ENCODE measurements around the gene RNASET2.

The RNASET2 gene

DNA sequence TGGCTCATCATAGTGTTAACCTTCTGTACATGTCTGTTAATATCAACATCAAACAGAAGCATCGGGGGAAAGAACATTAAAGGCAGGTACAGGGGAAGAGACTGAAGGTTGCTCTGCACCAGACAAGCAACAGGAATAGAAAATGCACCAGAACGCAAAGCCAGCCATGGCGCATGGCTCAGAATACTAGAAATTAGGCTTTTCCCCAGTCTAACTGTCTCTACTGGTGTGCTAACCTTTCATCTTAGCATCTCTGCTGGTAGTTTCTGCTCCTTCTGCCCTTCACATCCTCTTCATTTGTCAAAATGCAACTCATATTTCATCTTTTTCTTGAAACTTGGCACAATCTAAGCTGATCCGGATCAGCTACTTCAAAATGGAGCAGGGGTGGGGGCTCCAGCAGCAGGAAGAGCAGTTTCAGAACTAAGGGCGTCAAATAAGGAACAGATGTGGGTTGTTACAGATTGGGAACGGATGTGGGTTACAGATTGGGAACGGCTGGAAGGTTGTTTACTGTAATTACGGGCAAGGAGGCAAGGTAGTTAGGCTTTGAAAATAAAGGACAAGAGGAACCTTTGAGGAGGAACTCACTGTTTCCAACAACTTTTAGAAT, 13.1 kb upstream of the RNASET2 start:
- TF ChIP-seq, protein P1, sequence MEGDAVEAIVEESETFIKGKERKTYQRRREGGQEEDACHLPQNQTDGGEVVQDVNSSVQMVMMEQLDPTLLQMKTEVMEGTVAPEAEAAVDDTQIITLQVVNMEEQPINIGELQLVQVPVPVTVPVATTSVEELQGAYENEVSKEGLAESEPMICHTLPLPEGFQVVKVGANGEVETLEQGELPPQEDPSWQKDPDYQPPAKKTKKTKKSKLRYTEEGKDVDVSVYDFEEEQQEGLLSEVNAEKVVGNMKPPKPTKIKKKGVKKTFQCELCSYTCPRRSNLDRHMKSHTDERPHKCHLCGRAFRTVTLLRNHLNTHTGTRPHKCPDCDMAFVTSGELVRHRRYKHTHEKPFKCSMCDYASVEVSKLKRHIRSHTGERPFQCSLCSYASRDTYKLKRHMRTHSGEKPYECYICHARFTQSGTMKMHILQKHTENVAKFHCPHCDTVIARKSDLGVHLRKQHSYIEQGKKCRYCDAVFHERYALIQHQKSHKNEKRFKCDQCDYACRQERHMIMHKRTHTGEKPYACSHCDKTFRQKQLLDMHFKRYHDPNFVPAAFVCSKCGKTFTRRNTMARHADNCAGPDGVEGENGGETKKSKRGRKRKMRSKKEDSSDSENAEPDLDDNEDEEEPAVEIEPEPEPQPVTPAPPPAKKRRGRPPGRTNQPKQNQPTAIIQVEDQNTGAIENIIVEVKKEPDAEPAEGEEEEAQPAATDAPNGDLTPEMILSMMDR (IDR thresholded peaks at IDR 0.05), result no peak

DNA sequence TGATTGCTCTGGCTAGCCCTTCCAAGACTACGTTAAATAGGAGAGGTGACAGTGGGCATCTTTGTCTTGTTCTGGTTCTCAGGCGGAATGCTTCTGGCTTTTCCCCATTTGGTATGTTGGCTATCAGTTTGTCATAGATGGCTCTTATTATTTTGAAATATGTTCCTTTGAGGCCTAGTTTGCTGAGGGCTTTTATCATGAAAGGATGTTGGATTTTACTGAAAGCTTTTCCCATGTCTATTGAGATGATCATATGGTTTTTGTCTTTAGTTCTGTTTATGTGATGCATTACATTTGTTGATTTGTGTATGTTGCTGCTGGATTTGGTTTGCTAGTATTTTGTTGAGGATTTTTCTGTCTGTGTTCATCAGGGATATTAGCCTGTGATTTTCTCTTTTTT, 9.9 kb upstream of the RNASET2 start:
- TF ChIP-seq, protein P1 (IDR thresholded peaks at IDR 0.05), result no peak

DNA sequence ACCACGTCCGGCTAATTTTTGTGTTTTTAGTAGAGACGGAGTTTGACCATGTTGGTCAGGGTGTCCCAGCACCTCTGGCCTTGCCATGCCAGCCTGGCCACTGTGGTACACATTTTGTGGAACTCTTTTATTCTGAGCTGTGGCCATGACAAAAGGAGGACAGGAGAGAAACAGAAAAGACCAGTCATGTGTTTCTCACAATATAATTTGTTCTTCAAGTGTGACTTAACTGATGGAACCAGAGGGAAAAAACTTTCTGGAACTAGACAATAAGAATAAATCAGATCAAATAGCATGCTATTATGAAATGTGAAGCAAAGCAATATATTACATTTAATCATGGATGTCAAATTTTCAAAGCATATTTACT, 4.2 kb upstream of the RNASET2 start:
- TF ChIP-seq, protein P1 (IDR thresholded peaks at IDR 0.05), result no peak

DNA sequence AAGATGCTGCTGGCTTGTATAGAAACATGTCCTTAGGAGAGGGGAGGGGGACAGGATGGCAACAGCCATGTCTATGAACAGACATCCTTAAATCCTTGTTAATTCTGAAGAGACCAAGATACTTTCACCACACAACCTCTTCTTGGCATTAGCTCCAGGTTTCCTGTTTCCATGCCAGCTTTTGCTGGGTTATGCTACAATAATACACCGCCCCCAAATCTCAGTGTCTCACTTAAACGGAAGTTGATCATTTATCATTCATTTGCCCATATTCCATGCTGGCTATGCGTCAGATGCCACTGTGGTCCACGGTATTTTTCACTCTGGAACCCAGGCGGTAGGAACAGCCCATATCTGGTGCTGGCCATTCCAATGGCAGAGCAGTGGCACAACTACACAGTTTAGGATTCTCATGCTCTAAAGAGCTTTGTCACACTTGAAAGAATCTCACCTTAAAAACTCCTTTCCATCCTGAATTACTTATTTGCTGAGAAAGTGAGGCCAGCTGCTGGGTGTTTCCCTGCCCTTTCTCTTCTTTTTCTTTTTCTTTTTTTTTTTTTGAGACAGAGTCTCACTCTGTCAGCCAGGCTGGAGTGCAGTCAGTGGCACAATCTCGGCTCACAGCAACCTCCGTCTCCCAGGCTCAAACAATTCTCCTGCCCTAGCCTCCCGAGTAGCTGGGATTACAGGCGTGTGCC, 3.7 kb upstream of the RNASET2 start:
- TF ChIP-seq, protein P1 (IDR thresholded peaks at IDR 0.05), result no peak

DNA sequence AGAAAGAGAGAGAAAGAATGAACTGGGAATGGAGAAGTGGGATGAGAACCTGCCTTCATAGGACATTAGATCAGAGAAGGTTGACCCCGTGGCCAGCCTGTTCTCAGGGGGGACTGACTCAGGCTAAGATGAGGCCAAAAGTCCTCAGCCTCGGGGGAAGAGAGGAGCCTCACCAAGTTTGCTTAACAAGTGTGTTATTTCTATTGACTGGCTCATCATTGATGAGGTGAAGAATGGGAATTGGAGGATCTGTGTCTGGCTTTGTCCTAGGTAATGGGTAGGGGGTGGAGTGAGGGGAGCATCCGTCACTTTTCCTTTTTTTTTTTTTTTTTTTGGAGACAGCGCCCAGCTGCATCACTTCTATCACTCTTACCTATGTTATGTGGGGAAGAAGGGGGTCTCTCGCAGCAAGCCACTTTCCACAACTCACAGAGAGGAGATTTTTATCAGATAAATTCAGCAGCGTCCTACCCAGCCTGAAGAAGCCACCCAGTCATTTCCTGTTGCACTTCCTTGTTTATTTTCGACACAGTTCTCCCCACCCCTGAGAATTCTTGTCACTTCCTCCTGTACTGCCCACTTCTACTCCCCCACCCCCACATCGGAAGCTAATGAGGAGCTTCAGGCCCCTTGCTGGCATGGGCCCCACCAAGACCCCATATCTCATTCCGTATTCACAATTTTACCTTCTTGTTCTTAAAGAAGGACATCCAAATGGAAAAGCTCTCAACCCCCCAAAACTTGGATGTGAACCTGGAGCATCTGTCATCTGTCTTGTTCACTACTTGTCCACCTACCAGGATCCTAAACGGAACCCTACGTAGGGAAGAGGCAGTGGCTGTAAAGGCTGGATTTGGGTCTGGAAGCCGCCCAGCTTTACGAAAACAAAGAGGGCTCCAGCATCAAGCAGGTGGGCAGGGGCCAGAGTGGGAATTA, 2.8 kb upstream of the RNASET2 start:
- TF ChIP-seq, protein P1 (IDR thresholded peaks at IDR 0.05), result no peak

DNA sequence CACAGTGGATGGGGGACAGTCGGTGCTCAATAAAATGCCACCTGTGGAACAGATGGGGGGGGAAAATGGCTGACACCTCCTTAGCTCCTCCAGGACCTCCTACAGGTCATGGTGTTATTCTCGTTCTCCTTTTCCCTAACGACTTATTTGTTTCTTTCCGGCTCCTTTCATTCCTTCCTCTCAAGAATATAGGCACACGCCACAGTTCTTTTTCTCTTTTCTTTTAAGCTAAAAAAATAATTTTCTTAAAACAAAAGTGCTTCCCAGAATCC, 1.4 kb upstream of the RNASET2 start:
- TF ChIP-seq, protein P1 (IDR thresholded peaks at IDR 0.05), result no peak

DNA sequence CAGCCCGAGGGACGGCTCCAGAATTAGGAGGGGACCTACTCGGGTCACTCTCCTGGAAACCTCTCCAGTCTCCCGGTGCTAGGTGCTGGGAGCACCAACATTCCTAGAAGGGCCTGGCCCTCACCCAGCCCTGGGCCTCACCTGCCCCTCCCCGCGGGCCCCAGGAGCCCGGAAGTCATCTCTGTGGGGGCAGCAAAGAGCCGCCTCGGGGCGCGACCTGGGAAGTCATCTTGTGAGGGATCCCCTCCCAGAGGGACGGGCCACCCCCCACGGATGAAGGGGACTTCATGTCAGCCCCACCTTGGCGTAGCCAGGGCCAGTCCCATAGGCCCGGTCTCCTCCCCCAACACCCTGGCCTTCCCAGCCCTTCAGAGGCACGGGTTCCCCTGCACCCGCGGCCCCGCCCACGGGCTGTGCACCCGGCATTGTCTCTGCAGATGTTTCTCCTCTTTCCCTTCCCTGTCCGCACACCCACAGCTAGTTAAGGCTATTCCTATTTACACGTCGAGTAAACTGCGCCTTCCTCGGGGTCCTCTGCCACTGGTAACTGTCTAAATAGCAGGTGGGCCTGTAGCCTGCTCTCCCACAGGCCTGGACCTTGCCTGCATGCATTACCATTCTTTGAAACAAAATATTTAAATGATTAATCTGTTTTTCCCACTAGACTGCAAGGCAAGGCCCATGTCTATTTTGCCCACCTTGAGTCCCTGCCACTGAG, 896 bp upstream of the RNASET2 start:
- TF ChIP-seq, protein P1 (IDR thresholded peaks at IDR 0.05), result no peak
